Activated CD4-positive, alpha-beta T cell treated with anti-CD3 and anti-CD28 coated beads, Interleukin-2, amount 10 ng/mL, durations not matched to agents 24 days and 14 days (primary cell): ENCODE results near the gene PLAA. TPM values are rescaled to one million over a fixed set of nuclear protein-coding genes. Genes with fewer than 3 reads are reported as not detected.

Source experiments
- DNase-seq: peaks from one replicate; pipeline ENCODE4 v3.0.0; 2022
- H3K27ac Mint-ChIP-seq: one replicate; pipeline ENCODE4 v1.8.0; 2022; ENCODE audit warnings: mild to moderate bottlenecking, mixed read lengths
- H3K27me3 Mint-ChIP-seq: one replicate; pipeline ENCODE4 v1.8.0; 2022; ENCODE audit warnings: mixed read lengths
- H3K36me3 Mint-ChIP-seq: one replicate; pipeline ENCODE4 v1.8.0; 2022; ENCODE audit warnings: low read depth, mild to moderate bottlenecking, mixed read lengths
- H3K4me1 Mint-ChIP-seq: one replicate; pipeline ENCODE4 v1.8.0; 2021; ENCODE audit warnings: mixed read lengths
- H3K4me3 Mint-ChIP-seq: one replicate; pipeline ENCODE4 v1.8.0; 2022; ENCODE audit warnings: mild to moderate bottlenecking, moderate library complexity, mixed read lengths
- H3K9me3 Mint-ChIP-seq: one replicate; pipeline ENCODE4 v1.8.0; 2021; ENCODE audit warnings: mixed read lengths
- intact Hi-C: fragments of 100-400 bp; cut with micrococcal nuclease; formaldehyde crosslinking; loops from one replicate; pipeline ENCODE4 v1.15.1; 2023
- total RNA-seq: library from RNA; stranded (reverse); gene quantifications from 2 replicates; pipeline ENCODE4 v1.2.3, GENCODE V29; 2022

The PLAA gene
- total RNA-seq, 1 donor from 2014 or later = 47.0 TPM

DNA sequence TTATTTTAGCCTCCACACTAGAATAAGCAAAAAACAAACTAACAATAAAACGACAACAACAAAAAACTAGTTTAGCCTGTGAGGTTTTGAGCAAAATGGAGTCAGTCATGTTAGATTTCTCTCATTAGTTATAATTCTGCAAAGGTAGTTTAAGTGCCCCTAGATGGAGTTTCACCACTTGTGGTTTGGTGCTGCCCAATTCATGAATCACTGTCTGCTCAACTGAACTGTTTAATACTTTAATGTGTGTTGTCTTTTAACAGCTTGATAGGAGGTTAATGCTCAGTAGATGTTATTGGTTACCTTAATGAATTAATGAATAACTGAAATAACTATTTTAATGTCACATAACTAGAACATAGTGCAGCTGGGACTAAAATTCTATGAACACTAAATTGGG lies 3.5 kb upstream of the PLAA start:
- Mint-ChIP-seq H3K4me1 (peaks cover 30% of the 10 kb centered on the region), H3K27ac (no peak overlapping the region), H3K4me3 (no peak overlapping the region), H3K27me3 (no peaks in the 10 kb centered on the region), H3K9me3 (no peaks in the 10 kb centered on the region), H3K36me3 (peaks cover 8% of the 10 kb centered on the region)
- intact Hi-C loops = no loop called here
- no peak for DNase-seq

- Mint-ChIP-seq H3K27ac (no peak overlapping the region), H3K36me3 (peaks cover 10% of the 10 kb centered on the region), H3K9me3 (no peaks in the 10 kb centered on the region), H3K4me3 (peak overlapping the region; percentile 8), H3K4me1 (peaks cover 27% of the 10 kb centered on the region), H3K27me3 (no peaks in the 10 kb centered on the region)
- DNase-seq = no peak
- intact Hi-C loops = no loop called here
These were observed 2.6 kb upstream of the PLAA start for GRCh38 chr9:26949637-26950069.

DNA sequence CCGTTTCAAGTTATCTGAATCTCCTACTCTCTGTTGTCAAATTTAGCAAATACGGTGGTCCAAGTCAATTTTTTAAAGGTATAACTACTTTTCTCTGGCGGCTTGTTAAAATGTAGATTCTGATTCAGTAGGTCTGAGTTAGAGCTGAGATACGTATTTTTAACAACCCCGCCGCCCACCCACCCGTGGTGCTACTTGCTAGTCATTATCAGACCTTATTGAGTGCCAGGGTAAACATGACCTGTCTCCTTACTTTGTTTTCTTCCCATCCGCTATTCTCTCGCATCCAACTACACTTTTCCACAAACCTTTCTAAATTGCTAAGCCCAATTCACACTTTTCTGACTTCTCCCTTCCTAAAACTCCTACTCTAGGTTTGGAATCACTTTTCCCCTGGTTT lies 694 bp upstream of the PLAA start:
- Mint-ChIP-seq H3K9me3 (no peaks in the 10 kb centered on the region), H3K4me3 (peak overlapping the region; percentile 87), H3K36me3 (peaks cover 23% of the 10 kb centered on the region), H3K4me1 (peaks cover 33% of the 10 kb centered on the region), H3K27ac (peak overlapping the region; percentile 96), H3K27me3 (no peaks in the 10 kb centered on the region)
- intact Hi-C loops = loop anchor here (1.0 to 2.0 kb wide), 2 partner anchors 9 to 55 kb away; partner anchors contain the start of genes CAAP1 and IFT74
- no peak for DNase-seq

DNA sequence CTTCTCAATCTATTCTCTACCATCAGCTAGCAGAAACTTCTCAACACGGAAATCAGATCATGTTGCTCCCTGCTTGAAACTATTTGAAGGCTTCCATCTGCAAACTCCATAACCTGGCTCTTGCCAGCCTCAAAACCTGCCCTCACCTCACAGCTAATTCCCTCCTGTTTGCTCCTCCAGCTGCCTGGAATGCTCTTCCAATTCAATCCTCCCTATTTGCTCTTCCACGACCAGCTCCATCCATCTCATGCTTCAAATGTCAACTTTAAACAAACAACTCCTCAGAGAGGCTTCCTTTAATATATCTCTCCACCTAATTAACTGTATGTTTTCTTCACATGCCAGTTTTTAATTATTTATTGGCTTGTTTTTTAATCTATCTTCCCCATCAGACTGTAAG lies 1.5 kb downstream of the PLAA start:
- DNase-seq = no peak
- Mint-ChIP-seq H3K4me1 (peaks cover 46% of the 10 kb centered on the region), H3K4me3 (peak overlapping the region; percentile 87), H3K27me3 (no peaks in the 10 kb centered on the region), H3K27ac (peak overlapping the region; percentile 96), H3K9me3 (no peaks in the 10 kb centered on the region), H3K36me3 (peaks cover 32% of the 10 kb centered on the region)
- intact Hi-C loops = no loop called here

DNA sequence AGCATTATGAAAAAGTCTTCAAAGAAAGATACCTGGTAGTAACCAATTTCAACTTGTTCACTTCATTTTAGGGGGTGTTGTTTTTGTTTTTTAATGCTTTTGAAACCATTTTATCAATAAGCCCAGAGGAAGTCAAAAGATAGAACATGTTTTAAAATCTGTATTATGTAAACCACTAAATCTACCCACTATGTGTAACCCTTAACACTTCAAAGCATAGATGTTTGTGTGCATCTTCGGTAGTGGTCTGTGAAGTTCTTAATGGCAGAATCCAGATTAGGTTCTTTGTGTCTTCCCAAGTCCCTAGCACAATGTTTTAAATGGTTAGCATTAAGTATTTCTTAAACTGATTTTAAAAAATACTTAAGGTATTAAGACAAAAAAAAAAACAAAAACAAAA lies 6.3 kb downstream of the PLAA start:
- no peak for DNase-seq
- peaks cover 49% of the 10 kb centered on the region for H3K4me1 Mint-ChIP-seq
- H3K9me3 Mint-ChIP-seq = no peaks in the 10 kb centered on the region
- H3K36me3 Mint-ChIP-seq = peaks cover 44% of the 10 kb centered on the region
- peak overlapping the region; percentile 49 for H3K27ac Mint-ChIP-seq
- no peaks in the 10 kb centered on the region for H3K27me3 Mint-ChIP-seq
- intact Hi-C loops = no loop called here
- peak overlapping the region; percentile 19 for H3K4me3 Mint-ChIP-seq

DNA sequence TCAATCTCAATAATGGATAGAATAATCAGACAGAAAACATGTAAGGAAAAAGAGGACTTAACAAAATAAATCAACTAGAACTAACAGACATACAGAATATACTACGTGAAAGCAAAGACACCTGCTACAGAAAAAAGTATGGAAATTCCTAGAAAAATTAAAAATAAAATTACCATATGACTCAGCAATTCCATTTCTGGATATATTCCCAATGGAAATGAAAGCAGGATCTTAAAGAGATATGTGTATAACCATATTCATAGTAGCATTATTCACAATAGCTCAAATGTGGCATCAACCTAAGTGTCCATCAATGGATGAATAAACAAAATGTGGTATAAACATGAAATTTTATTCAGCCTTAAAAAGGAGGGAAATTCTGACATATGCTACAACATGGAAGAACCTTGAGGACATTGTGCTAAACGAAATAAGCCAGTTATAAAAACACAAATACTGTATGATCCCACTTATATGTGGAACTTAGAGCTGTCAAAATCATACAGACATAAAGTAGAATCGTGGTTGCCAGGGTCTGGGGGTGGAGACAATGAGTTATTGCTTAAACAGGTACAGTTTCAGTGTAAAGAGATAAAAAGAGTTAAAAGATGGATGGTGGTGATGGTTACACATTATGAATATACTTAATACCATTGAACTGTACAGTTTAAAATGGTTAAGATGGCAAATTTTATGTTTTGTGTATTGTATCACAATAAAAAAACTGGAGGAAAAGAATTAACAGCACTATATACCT lies 6.9 kb downstream of the PLAA start:
- H3K27me3 Mint-ChIP-seq = no peaks in the 10 kb centered on the region
- intact Hi-C loops = no loop called here
- peak overlapping the region; percentile 19 for H3K4me3 Mint-ChIP-seq
- peaks cover 39% of the 10 kb centered on the region for H3K36me3 Mint-ChIP-seq
- H3K4me1 Mint-ChIP-seq = peaks cover 44% of the 10 kb centered on the region
- peak overlapping the region; percentile 49 for H3K27ac Mint-ChIP-seq
- H3K9me3 Mint-ChIP-seq = no peaks in the 10 kb centered on the region
- DNase-seq = no peak

DNA sequence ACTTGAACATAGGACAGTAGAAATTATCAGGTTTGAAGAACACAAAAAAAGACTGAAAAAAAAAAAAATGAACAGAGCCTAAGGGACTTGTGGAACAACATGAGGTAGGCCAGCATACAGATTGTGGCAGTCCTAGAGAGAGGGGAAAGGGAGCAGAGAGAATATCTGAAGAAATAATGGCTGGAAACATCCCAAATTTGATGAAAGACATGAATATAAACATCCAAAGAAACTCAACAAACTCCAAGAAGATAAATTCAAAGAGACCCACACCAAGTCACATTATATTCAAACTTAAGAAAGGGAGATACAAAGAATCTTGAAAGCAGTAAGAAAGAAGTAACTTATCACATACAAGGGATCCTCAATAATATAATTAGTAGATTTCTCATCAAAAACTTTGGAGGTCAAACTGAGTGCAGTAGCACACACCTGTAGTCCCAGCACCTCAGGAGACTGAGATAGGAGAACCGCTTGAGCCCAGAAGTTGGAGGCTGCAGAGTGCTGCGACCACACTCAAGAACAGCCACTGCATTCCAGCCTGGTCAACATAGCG lies 9.1 kb downstream of the PLAA start:
- intact Hi-C loops = no loop called here
- Mint-ChIP-seq H3K4me3 (no peak overlapping the region), H3K27ac (no peak overlapping the region), H3K36me3 (peaks cover 26% of the 10 kb centered on the region), H3K9me3 (no peaks in the 10 kb centered on the region), H3K4me1 (peaks cover 31% of the 10 kb centered on the region), H3K27me3 (no peaks in the 10 kb centered on the region)
- no peak for DNase-seq

GRCh38 chr9:26935847-26936246 lies 11.2 kb downstream of the PLAA start:
- H3K27ac Mint-ChIP-seq = no peak overlapping the region
- peaks cover 24% of the 10 kb centered on the region for H3K36me3 Mint-ChIP-seq
- intact Hi-C loops = no loop called here
- no peaks in the 10 kb centered on the region for H3K9me3 Mint-ChIP-seq
- no peak overlapping the region for H3K4me3 Mint-ChIP-seq
- H3K4me1 Mint-ChIP-seq = peaks cover 20% of the 10 kb centered on the region
- no peak for DNase-seq
- no peaks in the 10 kb centered on the region for H3K27me3 Mint-ChIP-seq

DNA sequence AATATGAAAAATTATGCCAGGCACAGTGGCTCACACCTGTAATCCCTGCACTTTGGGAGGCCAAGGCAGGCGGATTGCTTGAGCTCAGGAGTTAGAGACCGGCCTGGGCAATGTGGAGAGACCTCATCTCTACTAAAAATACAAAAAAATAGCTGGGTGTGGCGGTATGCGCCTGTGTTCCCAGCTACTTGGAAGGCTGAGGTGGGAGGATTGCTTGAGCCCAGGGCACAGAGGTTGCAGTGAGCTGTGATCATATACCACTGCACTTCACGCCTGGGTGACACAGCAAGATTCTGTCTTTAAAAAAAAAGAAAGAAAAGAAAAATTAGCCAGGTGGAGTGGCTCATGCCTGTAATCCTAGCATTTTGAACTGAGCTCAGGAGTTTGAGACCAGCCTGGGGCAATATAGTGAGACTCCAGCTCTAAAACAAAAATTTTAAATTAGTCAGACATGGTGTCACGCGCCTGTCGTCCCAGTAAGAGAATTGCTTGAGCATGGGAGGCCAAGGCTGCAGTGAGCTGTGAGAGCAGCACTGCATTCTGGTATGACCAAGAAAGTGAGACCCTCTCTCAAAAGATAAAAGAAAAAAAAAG lies 18.0 kb downstream of the PLAA start:
- no peak overlapping the region for H3K27ac Mint-ChIP-seq

DNA sequence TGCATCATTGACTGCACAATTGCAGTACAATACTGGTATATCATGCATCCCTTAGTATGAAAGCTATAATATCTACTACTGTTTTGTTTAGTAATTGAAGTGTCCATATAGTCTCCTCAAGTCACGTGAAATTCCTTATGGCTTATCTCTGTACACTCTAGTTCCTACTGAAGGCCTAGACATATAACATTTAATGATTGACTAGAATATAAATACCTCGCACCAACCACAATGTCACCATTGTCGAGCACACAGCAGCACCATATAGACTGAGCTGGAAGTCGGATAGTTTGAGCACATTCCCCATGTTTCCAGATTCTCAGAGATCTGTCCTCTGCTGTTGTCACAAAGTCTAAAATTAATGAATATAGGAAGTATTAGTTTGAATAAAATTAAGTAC lies 21.4 kb downstream of the PLAA start:
- Mint-ChIP-seq H3K9me3 (no peaks in the 10 kb centered on the region), H3K27ac (no peak overlapping the region), H3K27me3 (no peaks in the 10 kb centered on the region), H3K36me3 (peaks cover 54% of the 10 kb centered on the region), H3K4me3 (no peak overlapping the region), H3K4me1 (no peaks in the 10 kb centered on the region)
- no peak for DNase-seq
- intact Hi-C loops = loop anchor here (5.0 kb wide), 1 partner anchor 52 kb away; no protein-coding TSS in a partner anchor

More for the DNA sequence above, 18.0 kb downstream of the PLAA start:
- no peaks in the 10 kb centered on the region for H3K4me1 Mint-ChIP-seq
- no peak overlapping the region for H3K4me3 Mint-ChIP-seq
- DNase-seq = no peak
- H3K27me3 Mint-ChIP-seq = no peaks in the 10 kb centered on the region
- intact Hi-C loops = loop anchor here (5.0 kb wide), 1 partner anchor 48 kb away; no protein-coding TSS in a partner anchor
- peaks cover 38% of the 10 kb centered on the region for H3K36me3 Mint-ChIP-seq
- H3K9me3 Mint-ChIP-seq = no peaks in the 10 kb centered on the region

DNA sequence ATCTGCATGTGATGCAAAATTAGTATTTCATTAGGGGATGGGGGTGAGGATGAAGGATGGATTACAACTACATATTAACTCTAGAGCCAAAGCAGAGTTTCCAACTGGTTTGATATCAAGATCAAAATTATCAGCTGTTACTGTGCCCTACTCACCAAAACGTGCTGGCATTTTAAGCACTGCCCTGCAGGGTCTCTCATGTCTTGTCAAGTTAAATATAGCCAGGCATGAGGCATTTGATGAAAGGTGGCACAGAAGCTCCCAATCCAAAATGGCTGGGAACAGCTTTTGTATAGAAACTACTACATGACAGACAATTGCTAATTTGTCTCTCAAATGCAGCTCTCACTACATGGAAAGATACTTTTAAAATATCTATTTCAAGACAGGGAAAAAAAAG lies 27.3 kb downstream of the PLAA start:
- H3K27ac Mint-ChIP-seq = no peak overlapping the region
- intact Hi-C loops = no loop called here
- H3K4me3 Mint-ChIP-seq = no peak overlapping the region
- H3K4me1 Mint-ChIP-seq = no peaks in the 10 kb centered on the region
- H3K27me3 Mint-ChIP-seq = no peaks in the 10 kb centered on the region
- H3K9me3 Mint-ChIP-seq = no peaks in the 10 kb centered on the region
- H3K36me3 Mint-ChIP-seq = peaks cover 67% of the 10 kb centered on the region
- DNase-seq = peak; percentile 37

- intact Hi-C loops = no loop called here
- no peak for DNase-seq
- H3K9me3 Mint-ChIP-seq = no peaks in the 10 kb centered on the region
- H3K27me3 Mint-ChIP-seq = no peaks in the 10 kb centered on the region
- H3K36me3 Mint-ChIP-seq = peaks cover 48% of the 10 kb centered on the region
- H3K4me3 Mint-ChIP-seq = no peak overlapping the region
- H3K4me1 Mint-ChIP-seq = no peaks in the 10 kb centered on the region
- H3K27ac Mint-ChIP-seq = no peak overlapping the region
These were observed 33.8 kb downstream of the PLAA start for GRCh38 chr9:26913138-26913668.

- intact Hi-C loops = no loop called here
- Mint-ChIP-seq H3K4me1 (no peaks in the 10 kb centered on the region), H3K9me3 (no peaks in the 10 kb centered on the region), H3K4me3 (no peak overlapping the region), H3K27ac (no peak overlapping the region), H3K36me3 (peaks cover 41% of the 10 kb centered on the region), H3K27me3 (no peaks in the 10 kb centered on the region)
- no peak for DNase-seq
These were observed 42.4 kb downstream of the PLAA start for GRCh38 chr9:26904671-26905070.

DNA sequence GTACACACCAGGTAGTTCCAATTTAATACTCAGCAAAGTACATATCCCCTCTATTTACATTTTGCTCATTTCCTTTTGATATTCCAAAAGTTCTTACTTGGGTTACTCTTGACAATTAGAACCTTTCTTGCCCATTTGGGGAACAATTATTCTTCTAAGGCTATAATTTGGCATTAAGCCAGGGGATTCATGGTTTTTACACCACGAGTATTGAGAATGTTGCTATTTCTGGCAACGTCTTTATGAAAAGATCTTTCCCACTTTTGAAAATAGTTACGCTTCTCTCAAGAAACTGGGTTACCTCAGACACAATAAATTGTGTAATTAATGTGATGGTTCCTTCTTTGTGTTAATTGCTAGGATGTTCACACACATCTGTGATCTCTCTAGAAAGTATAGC lies 43.0 kb downstream of the PLAA start:
- H3K36me3 Mint-ChIP-seq = peaks cover 39% of the 10 kb centered on the region
- H3K27ac Mint-ChIP-seq = no peak overlapping the region
- H3K27me3 Mint-ChIP-seq = no peaks in the 10 kb centered on the region
- intact Hi-C loops = no loop called here
- DNase-seq = no peak
- H3K4me1 Mint-ChIP-seq = no peaks in the 10 kb centered on the region
- H3K9me3 Mint-ChIP-seq = no peaks in the 10 kb centered on the region
- no peak overlapping the region for H3K4me3 Mint-ChIP-seq
